H1 (cell line): ENCODE data around the gene ATP11A. TPM values are rescaled to one million over a fixed set of nuclear protein-coding genes. Genes with fewer than 3 reads are reported as not detected.

Experiments used
- CTCF ChIA-PET: fragments of 300-600 bp; sonication (Branson Sonifier 250); formaldehyde crosslinking; loops from one replicate; lab custom pipeline; 2021; ENCODE audit not compliant: partially characterized antibody; lab: Charles Lee
- POLR2A ChIA-PET: fragments of 300-600 bp; sonication (Branson Sonifier 250); formaldehyde crosslinking; loops from one replicate; lab custom pipeline; 2021; ENCODE audit warnings: inconsistent platforms; ENCODE audit not compliant: partially characterized antibody; lab: Charles Lee
- DNase-seq, 2 experiments: peaks; one replicate each; pipeline versions ENCODE4 v3.0.0 to v3.0.0-alpha.2; 2010 to 2022; ENCODE audit warnings: low spot score in 2 of 2, low read depth in 1 of 2, mixed read lengths in 1 of 2
- FAIRE-seq: peaks from 2 replicates; lab custom pipeline; 2011; peaks lifted over from hg19 to GRCh38; lab: Jason Lieb, UNC
- H2AFZ ChIP-seq: 2 replicates; pipeline ENCODE4 v1.8.1; 2012; ENCODE audit warnings: low read length, inconsistent platforms
- H2AK5ac ChIP-seq: 2 replicates; pipeline ENCODE4 v1.6.1; 2013; ENCODE audit warnings: low read depth, low read length
- H2BK120ac ChIP-seq: replicated peaks from 2 replicates; pipeline ENCODE3; 2013; ENCODE audit warnings: low read depth, low read length, inconsistent platforms
- H2BK12ac ChIP-seq: 2 replicates; pipeline ENCODE4 v1.6.1; 2013; ENCODE audit warnings: low read depth, low read length
- H2BK15ac ChIP-seq: 2 replicates; pipeline ENCODE4 v1.6.1; 2013; ENCODE audit warnings: low read length
- H2BK20ac ChIP-seq: 2 replicates; pipeline ENCODE4 v1.6.1; 2013; ENCODE audit warnings: low read length
- H2BK5ac ChIP-seq: 2 replicates; pipeline ENCODE4 v1.6.1; 2013; ENCODE audit warnings: low read depth, low read length
- H3K14ac ChIP-seq: 2 replicates; pipeline ENCODE4 v1.6.1; 2013; ENCODE audit warnings: inconsistent platforms; ENCODE audit not compliant: insufficient read length
- H3K18ac ChIP-seq: 2 replicates; pipeline ENCODE4 v1.6.1; 2013; ENCODE audit warnings: low read length; ENCODE audit errors: extremely low read depth
- H3K23ac ChIP-seq: 2 replicates; pipeline ENCODE4 v1.6.1; 2013; ENCODE audit warnings: inconsistent platforms; ENCODE audit not compliant: insufficient read length
- H3K23me2 ChIP-seq: 2 replicates; pipeline ENCODE4 v1.6.1; 2013; ENCODE audit warnings: low read depth, low read length
- H3K27ac ChIP-seq: 2 replicates; pipeline ENCODE4 v1.6.1; 2011; ENCODE audit warnings: low read depth, low read length, inconsistent platforms
- H3K27me3 ChIP-seq, 4 experiments: replicated peaks in 1 of 4; 1 replicate in 1 of 4; 2 replicates in 3 of 4; pipeline versions ENCODE4 v1.6.1 to v1.8.1; 2011 to 2013; ENCODE audit warnings: low read length in 3 of 4, mild to moderate bottlenecking in 3 of 4, inconsistent platforms in 2 of 4, mixed read lengths in 2 of 4, moderate library complexity in 1 of 4; ENCODE audit not compliant: control insufficient read depth in 3 of 4, insufficient read depth in 3 of 4; ENCODE audit errors: extremely low read depth in 1 of 4
- H3K36me3 ChIP-seq, 4 experiments: 2 replicates each; pipeline versions ENCODE4 v1.6.1 to v1.8.1; 2011 to 2013; ENCODE audit warnings: mild to moderate bottlenecking in 4 of 4, low read length in 3 of 4, moderate library complexity in 2 of 4, control low read depth in 1 of 4, inconsistent platforms in 1 of 4; ENCODE audit not compliant: insufficient read depth in 4 of 4, control insufficient read depth in 2 of 4
- H3K4ac ChIP-seq: replicated peaks from 2 replicates; pipeline ENCODE3; 2013; ENCODE audit warnings: low read length, low read depth, mixed read lengths, inconsistent platforms; ENCODE audit not compliant: insufficient read length
- H3K4me1 ChIP-seq, 4 experiments: replicated peaks in 1 of 4; 1 replicate in 1 of 4; 2 replicates in 3 of 4; pipeline versions ENCODE4 v1.6.1 to v1.8.1; 2011 to 2013; ENCODE audit warnings: low read length in 3 of 4, inconsistent platforms in 2 of 4, mixed read lengths in 1 of 4; ENCODE audit not compliant: insufficient read depth in 4 of 4, control insufficient read depth in 3 of 4
- H3K4me2 ChIP-seq, 2 experiments: 2 replicates each; pipeline versions ENCODE4 v1.6.1 to v1.8.1; 2011 to 2013; ENCODE audit warnings: low read depth in 2 of 2, low read length in 2 of 2, control low read depth in 1 of 2, inconsistent platforms in 1 of 2, mild to moderate bottlenecking in 1 of 2; ENCODE audit not compliant: insufficient read depth in 1 of 2
- H3K4me3 ChIP-seq, 4 experiments: fragments of 200-600, 300-600 bp in 1 of 4; sonication (generic), shearing (Covaris generic), sonication (Bioruptor Twin) in 1 of 4; 2 replicates each; pipeline versions ENCODE4 v1.5.1 to v1.8.1; 2011 to 2016; ENCODE audit warnings: low read length in 4 of 4, low read depth in 3 of 4, control low read depth in 2 of 4, inconsistent platforms in 2 of 4, mild to moderate bottlenecking in 2 of 4, mixed read lengths in 1 of 4, moderate library complexity in 1 of 4; ENCODE audit not compliant: insufficient read depth in 2 of 4; ENCODE audit errors: extremely low read depth in 1 of 4
- H3K56ac ChIP-seq: replicated peaks from 2 replicates; pipeline ENCODE3; 2013; ENCODE audit warnings: low read depth, mild to moderate bottlenecking, mixed read lengths, low read length, inconsistent platforms; ENCODE audit not compliant: insufficient read length
- H3K79me1 ChIP-seq: 2 replicates; pipeline ENCODE4 v1.6.1; 2013; ENCODE audit warnings: low read depth, low read length, control low read depth
- H3K79me2 ChIP-seq, 2 experiments: 2 replicates each; pipeline versions ENCODE4 v1.6.1 to v1.8.1; 2012 to 2013; ENCODE audit warnings: low read length in 2 of 2, mild to moderate bottlenecking in 2 of 2, inconsistent platforms in 1 of 2; ENCODE audit not compliant: insufficient read depth in 2 of 2, control insufficient read depth in 1 of 2
- H3K9ac ChIP-seq, 4 experiments: replicated peaks in 1 of 4; 1 replicate in 1 of 4; 2 replicates in 3 of 4; pipeline versions ENCODE4 v1.6.1 to v1.8.1; 2011 to 2013; ENCODE audit warnings: low read depth in 3 of 4, low read length in 3 of 4, control low read depth in 2 of 4, mild to moderate bottlenecking in 2 of 4, moderate library complexity in 2 of 4, inconsistent platforms in 1 of 4; ENCODE audit errors: extremely low read depth in 1 of 4
- H3K9me3 ChIP-seq, 2 experiments: 2 replicates each; pipeline versions ENCODE4 v1.6.1 to v1.8.1; 2012 to 2013; ENCODE audit warnings: mild to moderate bottlenecking in 2 of 2, moderate library complexity in 2 of 2, control low read depth in 1 of 2, inconsistent platforms in 1 of 2, low read depth in 1 of 2, low read length in 1 of 2, mixed read lengths in 1 of 2; ENCODE audit not compliant: insufficient read depth in 2 of 2
- H4K20me1 ChIP-seq, 2 experiments: replicated peaks in 1 of 2; 2 replicates each; pipeline versions ENCODE3 to v1.8.1; 2011 to 2013; ENCODE audit warnings: inconsistent platforms in 2 of 2, low read length in 2 of 2, mild to moderate bottlenecking in 1 of 2; ENCODE audit not compliant: insufficient read depth in 2 of 2, control insufficient read depth in 1 of 2
- H4K5ac ChIP-seq: 2 replicates; pipeline ENCODE4 v1.6.1; 2013; ENCODE audit warnings: low read length, low read depth, mixed read lengths, inconsistent platforms; ENCODE audit not compliant: insufficient read length
- H4K8ac ChIP-seq: 2 replicates; pipeline ENCODE4 v1.8.0; 2013; ENCODE audit warnings: mild to moderate bottlenecking, moderate library complexity, low read length, inconsistent platforms; ENCODE audit not compliant: insufficient read depth; ENCODE audit errors: extremely low read depth
- H4K91ac ChIP-seq: replicated peaks from 2 replicates; pipeline ENCODE3; 2013; ENCODE audit warnings: low read length, mixed read lengths, inconsistent platforms; ENCODE audit not compliant: insufficient read length
- HDAC6 ChIP-seq: IDR thresholded peaks from one replicate; pipeline ENCODE4 v1.7.1; 2012; ENCODE audit warnings: low read depth, mild to moderate bottlenecking, inconsistent platforms, low read length, moderate library complexity
- MAX ChIP-seq: IDR thresholded peaks from 2 replicates; pipeline ENCODE4 v1.6.1; 2012; ENCODE audit warnings: inconsistent platforms
- PHF8 ChIP-seq: fragments of 200-600 bp; sonication (generic); conservative IDR thresholded peaks from 2 replicates; pipeline ENCODE4 v1.7.1; 2012; ENCODE audit warnings: low read depth, mild to moderate bottlenecking, inconsistent platforms, low read length, moderate library complexity
- SIRT6 ChIP-seq: IDR thresholded peaks from one replicate; pipeline ENCODE4 v1.7.1; 2012; ENCODE audit warnings: low read length, inconsistent platforms
- SP1 ChIP-seq: IDR thresholded peaks from 2 replicates; pipeline ENCODE4 v1.6.1; 2011; ENCODE audit warnings: low read depth, low read length
- TAF1 ChIP-seq: IDR thresholded peaks from 2 replicates; pipeline ENCODE4 v1.6.1; 2011; ENCODE audit warnings: mild to moderate bottlenecking, low read depth, low read length
- WGBS, 2 experiments: shearing (Covaris generic) in 1 of 2; methylation state at CpG; one replicate each; pipeline versions ENCODE4 v1.1.6 to v1.1.7; 2013 to 2015; ENCODE audit warnings: low lambda C conversion rate in 2 of 2, mixed read lengths in 2 of 2, inconsistent platforms in 1 of 2, low coverage in 1 of 2, missing lambda C conversion rate in 1 of 2; ENCODE audit not compliant: insufficient replicate concordance in 2 of 2, insufficient coverage in 1 of 2, insufficient read length in 1 of 2; ENCODE audit errors: extremely low coverage in 1 of 2, missing lambda C conversion rate in 1 of 2; 5-methylcytosine and 5-hydroxymethylcytosine counted together
- polyA plus RNA-seq, 7 experiments: library from polyadenylated mRNA; depleted of rRNA in 3 of 7; stranded (reverse) in 5 of 7; unstranded in 2 of 7; fragments of >200 nt in 5 of 7; fragments of 200-250 nt in 2 of 7; gene quantifications; 1 replicate in 5 of 7; 2 replicates in 1 of 7; 4 replicates in 1 of 7; pipeline versions ENCODE4 v1.2.1 to v1.2.3, GENCODE V29; 2011 to 2013; ENCODE audit warnings: missing spikeins in 2 of 7, mixed read lengths in 2 of 7
- total RNA-seq: library from RNA; stranded (reverse); fragmentation: NEBNext Ultra II Directional; extraction: Animal tissue kit (Norgen Biotek cat#: 25700); gene quantifications from 2 replicates; pipeline ENCODE4 v1.2.1, GENCODE V29; 2021

ATP11A gene
- total and polyA plus RNA-seq, 2 of the 8 experiments (the other 6 are each of a cell fraction or from before 2014, with no cell fraction given): 28.8 to 72.9 TPM

- no peak for DNase-seq
- no peak overlapping the region for H2BK20ac ChIP-seq
- H3K14ac ChIP-seq: no peak overlapping the region
- H4K5ac ChIP-seq: no peak overlapping the region
- peak overlapping the region; percentile 65; the same call in 1 of the 2 replicates for H2BK15ac ChIP-seq
- no peak overlapping the region for H2AK5ac ChIP-seq
- no peak for TF ChIP-seq HDAC6
- TF ChIP-seq MAX: no peak
- TF ChIP-seq SIRT6: no peak
- no peak for TF ChIP-seq PHF8
- no peak for TF ChIP-seq TAF1
- TF ChIP-seq SP1: no peak
- no peak overlapping the region; the same call in 1 of the 2 replicates for H2BK5ac ChIP-seq
- H2BK120ac ChIP-seq: no peak overlapping the region
- H2AFZ ChIP-seq: no peak overlapping the region
- no peak for FAIRE-seq
- no peak overlapping the region for H3K4me2 ChIP-seq
- H4K8ac ChIP-seq: no peak overlapping the region; the same call in 1 of the 2 replicates
- no peaks in the 10 kb centered on the region for H3K9me3 ChIP-seq
- ChIA-PET POLR2A (interaction anchor here (0.8 kb wide), 1 partner anchor 10 kb away, joined by 3 read pairs; no protein-coding TSS in a partner anchor), CTCF (interaction anchor here (0.7 to 1.4 kb wide), 2 partner anchors 12 to 109 kb away, joined by 3 to 4 read pairs; no protein-coding TSS in a partner anchor)
- peaks cover 0 to 12% (median 4%) of the 10 kb centered on the region in 4 experiments; a peak in 4 of 7 replicates for H3K4me1 ChIP-seq
- peaks cover 0 to 83% of the 10 kb centered on the region in 2 experiments; a peak in 3 of 4 replicates for H3K79me2 ChIP-seq
- no peak overlapping the region for H4K91ac ChIP-seq
- no peak overlapping the region for H3K27ac ChIP-seq
- H3K4ac ChIP-seq: no peak overlapping the region
- H3K36me3 ChIP-seq: no peaks in the 10 kb centered on the region
- H3K23ac ChIP-seq: no peak overlapping the region
- 90% methylated on average over 9 of the region's 9 CpGs; no CpG with 5 or more reads in 1 of the 2 experiments for WGBS, 2 experiments
- no peak overlapping the region for H3K9ac ChIP-seq
- peaks cover 4 to 14% of the 10 kb centered on the region in 2 experiments for H4K20me1 ChIP-seq
- no peak overlapping the region for H3K4me3 ChIP-seq
- H3K27me3 ChIP-seq: no peaks in the 10 kb centered on the region
- no peak overlapping the region for H2BK12ac ChIP-seq
- peaks cover 19% of the 10 kb centered on the region for H3K79me1 ChIP-seq
- no peak overlapping the region for H3K56ac ChIP-seq
- no peak overlapping the region; the same call in 1 of the 2 replicates for H3K18ac ChIP-seq
- H3K23me2 ChIP-seq: no peaks in the 10 kb centered on the region
Observed at GRCh38 chr13:112747256-112747655, 57.4 kb downstream of the ATP11A start.
